ENCODE data around the gene FAM53C.
A peak's percentile ranks its signal among the peaks of the same experiment; 100 is the strongest.
"Not testable (repeated sequence)": the region's sequence is repeated elsewhere in the genome, so short reads cannot be mapped to it uniquely, and the experiment has no call there.

FAM53C gene

DNA sequence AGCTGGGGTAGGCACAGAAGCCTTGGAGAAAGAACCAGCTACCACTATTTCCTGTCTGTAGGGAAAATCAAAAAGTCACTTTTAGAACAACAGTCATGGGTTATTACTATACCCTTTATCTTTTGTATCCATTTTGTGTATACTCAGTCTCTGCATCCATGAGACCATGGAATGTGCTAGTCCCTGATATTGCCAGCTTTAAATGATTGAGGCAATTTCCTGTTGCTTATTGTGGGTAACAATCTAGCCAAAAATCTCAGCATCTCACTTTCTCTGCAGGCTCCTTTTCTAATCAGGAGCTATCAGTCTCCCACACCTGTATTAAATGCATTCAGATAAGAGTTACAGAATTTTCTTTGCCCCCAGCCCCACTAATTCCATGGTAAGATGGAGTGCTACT is 13.5 kb downstream of the FAM53C start:
- no peak for DNase-seq (ENCODE audit: low read depth)

DNA sequence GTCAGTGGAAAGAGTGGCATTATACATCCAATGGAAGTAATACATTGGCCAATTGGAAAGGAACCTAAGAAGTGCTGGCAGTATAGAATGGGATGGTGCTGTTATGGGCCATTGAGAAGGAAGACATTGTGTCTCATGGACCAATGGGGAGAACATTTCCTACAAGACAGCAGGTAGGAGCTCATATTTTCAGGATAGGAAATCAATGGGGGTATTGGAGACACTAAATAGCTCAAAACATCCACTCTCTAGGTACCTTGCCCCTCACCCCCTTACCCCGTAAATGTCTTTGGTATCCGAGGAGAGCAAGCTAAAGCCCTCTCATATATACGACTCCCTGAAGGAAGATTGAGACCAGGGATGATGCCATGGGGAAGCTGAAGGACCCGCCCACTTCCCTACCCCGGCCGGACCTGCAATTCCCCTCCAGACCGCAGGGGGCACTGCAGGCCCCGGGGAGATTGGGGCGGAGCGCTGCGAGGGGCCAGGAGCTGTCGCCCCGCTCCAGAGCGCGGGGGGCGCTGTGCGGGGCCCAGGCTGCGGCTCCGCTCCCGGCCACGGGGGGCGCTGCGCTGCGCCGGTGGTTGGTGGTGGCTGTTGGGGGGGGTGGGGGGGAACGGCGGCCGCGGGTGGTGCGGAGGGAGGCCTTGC is 14.1 kb downstream of the FAM53C start, which contains the start of gene KDM3B:
KDM3B (plus strand) TSS at position 615 of the 651 bp plus-strand sequence. CDS start 111 bp downstream, outside the sequence.
- DNase-seq (ENCODE audit: low read depth), result peak; percentile 96

DNA sequence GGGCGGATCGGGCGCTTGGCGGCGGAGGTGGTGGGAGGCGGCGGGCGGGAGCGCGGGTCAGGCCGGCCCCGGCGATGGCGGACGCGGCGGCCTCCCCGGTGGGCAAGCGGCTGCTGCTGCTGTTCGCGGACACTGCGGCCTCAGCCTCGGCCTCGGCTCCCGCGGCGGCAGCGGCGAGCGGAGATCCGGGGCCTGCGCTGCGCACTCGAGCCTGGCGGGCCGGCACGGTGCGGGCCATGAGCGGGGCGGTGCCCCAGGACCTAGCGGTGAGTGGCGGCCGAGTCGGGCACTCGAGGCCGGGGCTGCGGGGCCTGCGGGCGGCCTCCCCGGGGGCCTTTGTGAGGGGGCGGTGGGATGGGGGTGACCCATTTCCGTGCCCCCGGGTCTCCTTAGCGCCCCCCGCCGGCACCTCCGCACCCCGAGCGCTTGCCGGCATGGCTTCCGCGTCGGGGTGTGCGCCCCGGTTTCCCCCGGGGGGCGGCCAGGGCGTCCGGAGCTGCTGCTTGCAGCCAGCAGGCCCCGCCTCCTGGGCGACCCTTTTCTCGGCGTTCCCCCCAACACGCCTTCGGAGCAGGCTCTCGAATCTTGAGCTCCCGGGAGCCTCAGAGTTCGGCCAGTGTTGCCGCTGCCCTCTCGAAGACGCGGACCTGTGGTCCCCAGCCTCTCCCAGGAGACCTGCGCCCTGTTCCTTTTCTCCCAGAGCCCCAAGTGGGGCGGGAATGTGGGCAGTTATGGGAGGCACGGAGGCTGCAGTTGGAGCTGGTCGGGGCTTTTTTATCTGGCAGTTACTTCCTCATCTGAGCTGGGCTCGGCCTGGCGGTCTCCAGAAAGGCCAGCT is 14.9 kb downstream of the FAM53C start:
- peak; percentile 48 for DNase-seq (ENCODE audit: low read depth)

DNA sequence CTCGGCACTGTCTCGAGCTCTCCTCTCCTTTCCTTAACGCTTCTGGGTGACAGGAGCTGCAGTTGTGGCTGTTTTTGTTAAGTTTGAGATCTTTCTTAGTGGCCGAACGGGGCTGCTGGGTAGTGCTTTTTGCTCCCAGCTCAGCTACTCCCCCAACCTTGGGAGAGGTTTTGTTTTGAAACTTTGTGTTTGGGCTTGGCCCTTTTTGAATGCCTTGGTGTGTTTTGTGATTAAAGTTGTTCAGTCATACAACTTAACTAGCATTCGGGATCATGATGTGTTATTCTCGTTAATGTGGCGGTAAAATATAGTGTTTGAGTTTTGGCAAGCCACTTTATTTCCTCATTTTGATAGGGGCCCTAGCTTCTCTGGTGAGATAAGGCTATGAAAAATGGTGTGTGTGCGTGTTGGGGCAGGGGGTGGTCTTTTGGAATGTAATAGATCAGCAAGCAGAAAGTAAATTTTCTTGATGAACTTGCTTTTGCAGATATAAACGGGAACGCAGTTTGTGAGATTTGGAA is 15.6 kb downstream of the FAM53C start:
- DNase-seq (ENCODE audit: low read depth), result no peak

DNA sequence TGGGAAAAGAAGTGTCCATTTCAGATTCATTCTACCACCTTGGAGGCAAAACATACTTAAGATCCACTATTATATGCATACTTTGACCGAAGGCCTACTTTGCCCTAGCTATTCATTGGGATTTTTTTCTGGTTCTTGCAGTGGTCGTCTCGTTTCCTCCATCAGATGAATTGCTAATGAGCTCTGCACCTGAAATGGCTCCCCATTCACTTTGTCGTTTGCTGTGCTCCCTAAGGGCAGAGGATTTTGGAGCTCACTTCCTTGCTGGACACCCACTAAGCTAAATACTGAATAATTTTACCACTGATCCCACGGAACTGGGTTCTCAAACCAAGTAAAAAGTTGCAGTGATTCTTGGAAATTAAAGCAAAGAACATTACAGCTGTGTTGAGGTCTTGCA is 16.3 kb downstream of the FAM53C start:
- DNase-seq (ENCODE audit: low read depth), result no peak

DNA sequence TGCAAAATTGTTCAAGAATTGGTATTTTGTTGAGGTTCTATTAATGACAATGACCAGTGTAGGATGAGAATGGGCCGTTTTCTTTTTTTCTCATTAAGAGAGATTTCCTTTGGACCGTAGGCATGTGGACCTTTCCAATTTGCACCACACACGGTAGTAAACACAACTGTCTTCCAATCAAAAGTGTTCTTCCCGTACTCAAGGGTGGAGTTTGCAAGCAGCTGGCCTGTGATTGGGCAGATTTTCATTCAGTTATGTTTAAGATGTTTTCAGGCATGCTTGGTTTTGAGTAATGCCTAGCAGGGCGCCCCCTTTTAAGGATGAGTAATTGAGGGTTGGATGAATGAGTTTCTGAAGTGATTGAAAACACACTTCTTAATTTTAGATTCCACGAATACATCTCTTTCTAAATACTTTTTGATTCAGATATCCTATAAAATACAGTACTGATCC is 16.9 kb downstream of the FAM53C start:
- DNase-seq (ENCODE audit: low read depth), result no peak

DNA sequence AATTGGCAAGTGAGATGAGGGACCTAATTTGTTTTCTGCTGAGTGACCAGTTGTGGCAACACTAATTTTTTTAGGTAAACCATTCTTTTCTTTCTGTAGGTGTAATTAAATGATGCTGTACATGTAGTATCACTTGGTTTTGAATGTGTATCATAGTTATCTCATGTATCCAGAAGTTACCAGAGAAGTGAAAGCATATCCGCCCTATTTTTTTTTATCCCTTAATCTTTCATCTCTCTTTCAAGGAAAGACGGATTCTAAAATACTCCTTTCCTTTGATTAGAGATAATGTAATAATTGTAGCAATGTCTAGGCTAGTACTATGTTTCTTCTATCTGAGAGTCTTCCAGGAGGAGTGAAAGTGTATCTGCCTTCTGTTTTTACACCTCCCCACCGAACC is 21.6 kb downstream of the FAM53C start:
- no peak for DNase-seq (ENCODE audit: low read depth)

DNA sequence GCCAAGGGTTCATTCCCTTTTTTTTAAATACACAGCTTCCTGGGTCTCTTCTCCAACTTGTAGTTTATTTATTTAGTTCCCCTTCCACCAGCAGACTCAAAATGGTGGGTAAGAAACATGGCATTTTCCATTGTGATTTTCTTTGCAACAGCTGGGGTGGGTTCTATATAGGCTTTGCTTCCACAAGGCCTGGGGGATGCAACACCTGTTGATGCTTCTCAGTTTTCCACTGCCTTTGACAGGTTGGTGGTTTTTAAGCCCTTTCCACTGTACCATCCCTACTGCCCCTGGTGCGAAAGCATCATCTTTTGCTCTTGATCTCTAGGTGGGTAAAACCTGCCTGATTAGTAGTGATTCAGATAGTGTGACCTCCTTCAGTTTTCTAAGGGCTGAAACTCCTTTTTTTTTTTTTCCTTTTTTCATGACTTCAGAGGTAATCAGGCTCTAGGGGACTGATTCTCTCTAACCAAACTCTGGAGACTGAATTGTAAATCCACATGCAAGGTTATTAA is 22.9 kb downstream of the FAM53C start:
- DNase-seq (ENCODE audit: low read depth), result no peak

DNA sequence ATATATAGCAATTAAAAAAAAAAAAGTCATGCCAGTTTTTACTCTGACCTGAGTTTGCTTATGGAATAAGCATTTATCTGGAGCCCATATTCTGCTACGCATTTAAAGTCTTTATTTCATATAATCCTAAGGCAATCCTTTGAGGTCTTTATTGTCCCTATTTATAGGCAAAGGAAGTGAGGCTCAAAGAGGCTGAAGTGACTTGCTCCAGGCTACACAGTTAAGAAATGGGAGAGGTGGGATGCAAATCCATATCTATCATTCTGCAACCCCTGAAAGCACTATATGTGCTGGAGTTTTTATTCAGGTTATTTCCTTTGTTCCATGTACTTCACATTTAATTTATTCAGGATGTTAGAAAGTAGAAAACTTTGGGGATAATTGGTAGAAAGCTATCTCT is 26.5 kb downstream of the FAM53C start:
- DNase-seq (ENCODE audit: low read depth), result no peak

DNA sequence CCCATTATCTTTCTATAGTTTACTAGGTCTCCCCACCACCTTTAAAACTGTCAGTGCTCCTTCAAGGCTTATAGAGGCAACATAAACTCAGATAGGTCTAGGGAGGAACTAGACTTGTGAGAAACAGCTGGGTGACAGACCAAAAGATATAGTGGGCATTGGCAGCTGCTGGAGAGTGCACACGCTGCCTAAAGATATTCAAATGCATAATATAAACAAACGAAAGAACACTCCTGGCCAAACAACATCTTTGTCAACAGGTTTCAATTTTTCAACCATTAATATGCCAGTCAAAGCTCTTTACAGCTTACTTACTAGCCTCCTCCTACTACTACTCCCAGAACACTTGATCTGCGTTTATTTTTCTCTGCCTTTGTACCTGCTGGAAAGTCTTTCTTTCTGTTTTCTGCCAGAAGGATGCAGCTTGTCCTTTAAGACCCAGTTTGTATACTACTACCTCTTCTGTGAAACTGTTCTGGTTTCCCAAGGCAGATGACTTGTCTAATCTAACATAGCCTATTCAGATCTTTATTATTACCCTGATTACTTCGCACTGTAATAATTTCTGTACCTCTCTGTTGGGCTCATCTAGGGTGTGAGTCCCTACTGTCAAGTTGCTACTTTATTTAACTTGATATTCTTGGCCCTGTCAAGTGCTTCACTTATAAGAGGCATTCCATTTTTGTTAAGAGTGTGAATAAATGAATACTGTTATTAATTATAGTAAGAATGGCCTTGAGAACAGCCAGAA is 28.7 kb downstream of the FAM53C start:
- DNase-seq (ENCODE audit: low read depth), result no peak

DNA sequence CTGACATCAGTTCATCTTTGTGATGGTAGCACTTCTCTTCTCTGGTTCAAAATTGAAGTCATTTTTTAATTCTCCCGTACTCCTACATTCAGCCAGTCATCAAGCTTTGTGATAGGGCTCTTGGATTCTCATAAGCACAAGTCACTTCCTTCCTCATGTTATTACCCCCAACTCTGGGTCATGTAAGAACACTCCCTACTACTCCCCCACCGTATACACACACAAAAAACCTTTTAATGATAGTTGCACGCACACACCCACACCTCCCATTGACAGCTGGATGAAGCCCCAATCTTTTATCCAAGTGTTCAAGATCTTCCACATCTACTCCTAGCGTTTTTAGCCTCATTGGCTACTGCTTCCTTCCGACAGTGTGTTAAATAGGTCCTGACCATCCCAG is 31.2 kb downstream of the FAM53C start:
- no peak for DNase-seq (ENCODE audit: low read depth)

DNA sequence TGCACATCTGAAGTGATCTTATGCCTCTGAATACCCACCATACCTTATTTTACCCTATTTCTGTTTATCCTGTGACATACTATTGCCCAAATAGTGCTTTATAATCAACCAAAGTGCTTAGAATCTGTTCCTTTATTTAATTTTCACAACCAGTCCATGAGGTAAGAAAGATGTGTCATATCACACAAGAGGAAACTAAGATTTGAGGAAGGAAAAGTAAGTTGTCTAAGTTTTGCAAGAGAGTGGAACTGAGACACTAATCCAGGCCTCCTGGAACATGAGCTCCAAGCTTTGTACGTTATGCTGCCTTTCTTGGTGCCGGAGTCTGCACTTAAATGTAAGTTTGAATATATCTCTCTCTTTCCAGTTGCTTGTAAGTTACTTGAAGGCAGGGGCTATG is 31.6 kb downstream of the FAM53C start:
- DNase-seq (ENCODE audit: low read depth), result no peak

DNA sequence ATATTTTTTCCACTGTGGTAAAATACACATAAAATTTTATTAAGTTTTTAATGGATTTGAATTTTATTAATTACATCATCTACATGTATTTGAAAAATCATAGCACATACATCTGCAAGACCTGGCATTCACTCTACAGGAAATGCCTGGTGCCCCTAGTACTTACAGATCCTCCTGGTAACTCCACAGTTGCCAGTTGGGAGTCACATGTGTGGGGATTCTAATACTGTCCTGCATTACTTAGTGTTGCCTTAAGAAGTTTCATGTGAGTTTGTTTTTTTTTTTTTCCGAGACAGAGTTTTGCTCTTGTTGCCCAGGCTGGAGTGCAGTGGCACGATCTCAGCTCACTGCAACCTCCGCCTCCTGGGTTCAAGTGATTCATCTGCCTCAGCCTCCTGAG is 32.5 kb downstream of the FAM53C start:
- DNase-seq (ENCODE audit: low read depth), result no peak

DNA sequence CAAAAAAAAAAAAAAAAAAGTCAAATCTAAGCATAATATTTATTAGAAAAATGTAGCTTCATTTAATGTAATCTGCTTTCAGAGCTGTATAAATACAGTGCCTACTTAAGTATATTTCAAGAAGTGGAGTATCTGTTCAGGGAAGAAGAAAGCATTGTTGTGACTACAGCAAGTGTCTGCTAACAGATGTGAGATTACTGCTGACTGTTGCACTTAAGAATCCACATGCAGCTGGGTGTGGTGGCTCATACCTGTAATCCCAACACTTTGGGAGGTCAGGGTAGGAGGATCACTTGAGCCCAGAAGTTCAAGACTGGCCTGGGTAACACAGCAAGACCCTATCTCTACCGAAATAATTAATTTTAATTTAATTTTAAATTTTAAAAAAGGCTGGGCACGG is 33.4 kb downstream of the FAM53C start:
- no peak for DNase-seq (ENCODE audit: low read depth)

DNA sequence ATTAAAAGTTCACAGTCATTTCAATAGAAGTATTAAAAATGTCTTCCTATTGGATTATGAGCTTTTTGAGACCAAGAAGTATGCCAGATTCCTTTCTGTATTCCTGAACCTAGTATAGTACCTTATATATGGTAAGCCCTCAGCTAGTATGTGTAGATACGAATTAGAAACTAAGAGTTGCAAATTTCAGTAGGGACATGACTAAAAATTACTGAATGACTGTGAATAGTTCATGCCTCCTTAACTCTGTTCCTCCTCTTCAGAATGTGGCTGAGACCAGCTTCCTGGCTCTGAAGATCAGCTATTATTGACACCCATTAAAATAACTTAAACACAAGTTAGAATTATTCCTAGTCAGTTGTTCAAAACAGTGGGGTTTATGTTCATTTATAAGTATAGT is 34.2 kb downstream of the FAM53C start:
- DNase-seq (ENCODE audit: low read depth), result no peak

DNA sequence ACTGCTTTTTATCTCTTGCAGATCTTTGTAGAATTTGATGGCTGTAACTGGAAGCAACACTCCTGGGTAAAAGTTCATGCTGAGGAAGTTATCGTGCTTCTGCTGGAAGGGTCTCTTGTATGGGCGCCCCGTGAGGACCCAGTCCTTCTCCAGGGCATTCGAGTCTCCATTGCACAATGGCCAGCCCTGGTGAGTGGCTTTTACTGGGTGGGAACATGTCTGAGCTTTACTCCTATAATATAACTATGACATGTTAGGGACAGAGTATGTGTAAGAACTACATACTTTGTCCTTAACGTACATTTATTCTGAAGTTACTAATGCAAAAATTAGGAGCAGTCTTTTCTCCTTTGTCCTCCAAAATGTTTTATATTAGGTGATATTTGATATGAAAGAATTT is 34.6 kb downstream of the FAM53C start:
- no peak for DNase-seq (ENCODE audit: low read depth)

DNA sequence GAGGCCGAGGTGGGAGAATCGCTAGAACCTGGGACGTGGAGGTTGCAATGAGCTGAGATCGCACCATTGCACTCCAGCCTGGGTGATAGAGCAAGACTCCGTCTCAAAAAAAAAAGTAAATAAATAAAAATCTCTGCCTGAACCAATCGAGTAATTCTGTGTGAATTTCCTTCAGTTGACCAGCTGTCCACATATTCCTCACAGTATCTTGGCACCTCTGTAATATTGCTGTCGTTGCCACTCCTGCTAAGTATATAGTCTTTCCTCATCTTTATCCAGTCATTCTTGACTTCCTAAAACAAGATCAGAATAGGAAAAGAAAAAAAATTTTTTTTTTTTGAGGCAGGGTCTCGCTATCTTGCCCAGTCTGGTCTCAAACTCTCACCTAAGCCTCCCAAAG is 44.3 kb downstream of the FAM53C start:
- DNase-seq (ENCODE audit: low read depth), result no peak

DNA sequence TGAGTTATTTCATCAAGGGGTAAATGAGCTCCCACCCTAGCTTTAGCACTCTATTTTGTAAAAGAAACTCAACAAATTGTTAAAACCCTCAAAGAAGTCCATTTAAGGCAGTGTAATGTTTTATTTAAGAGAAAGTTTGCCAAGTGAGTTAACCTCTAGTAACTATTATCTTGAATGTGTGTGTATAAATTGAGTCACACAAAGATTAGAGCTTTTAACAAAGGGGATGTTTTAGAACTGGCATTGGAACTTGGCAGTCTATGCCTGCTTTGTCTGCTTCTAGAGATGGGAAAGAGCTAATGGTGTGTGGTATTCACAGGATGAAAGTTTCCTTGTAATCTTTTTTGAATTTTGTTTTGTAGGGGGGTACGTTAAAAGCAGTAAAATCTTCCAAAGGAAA is 47.6 kb downstream of the FAM53C start:
- no peak for DNase-seq (ENCODE audit: low read depth)

DNA sequence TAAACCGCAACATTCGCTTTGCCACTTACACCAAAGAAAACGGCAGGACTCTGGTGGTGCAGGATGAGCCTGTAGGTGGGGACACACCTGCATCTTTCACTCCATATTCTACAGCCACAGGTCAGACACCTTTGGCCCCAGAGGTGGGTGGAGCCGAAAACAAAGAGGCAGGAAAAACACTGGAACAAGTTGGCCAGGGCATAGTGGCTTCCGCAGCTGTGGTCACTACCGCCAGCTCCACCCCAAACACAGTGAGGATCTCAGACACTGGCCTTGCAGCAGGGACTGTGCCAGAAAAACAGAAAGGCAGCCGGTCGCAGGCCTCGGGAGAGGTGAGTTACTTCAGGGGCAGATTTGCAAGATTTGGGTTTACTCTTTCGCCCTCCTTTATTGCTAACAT is 48.2 kb downstream of the FAM53C start:
- DNase-seq (ENCODE audit: low read depth), result no peak

DNA sequence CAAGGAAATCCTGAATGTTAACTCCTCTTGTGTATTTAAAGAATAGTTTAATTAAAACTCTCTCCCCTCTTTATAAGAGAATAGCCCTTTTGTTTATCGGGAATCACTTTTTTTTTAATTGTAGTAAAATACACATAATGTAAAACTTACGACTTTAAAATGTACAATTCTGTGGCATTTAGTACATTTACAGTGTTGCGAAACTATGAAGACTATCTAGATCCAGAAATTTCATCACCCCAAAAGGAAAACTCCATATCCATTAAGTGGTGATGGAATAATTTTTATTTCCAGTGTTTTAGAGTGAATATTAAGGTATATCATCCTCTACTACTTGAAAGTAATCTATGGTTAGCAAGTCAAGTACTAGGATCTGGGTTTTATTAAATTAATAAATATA is 51.3 kb downstream of the FAM53C start:
- no peak for DNase-seq (ENCODE audit: low read depth)

DNA sequence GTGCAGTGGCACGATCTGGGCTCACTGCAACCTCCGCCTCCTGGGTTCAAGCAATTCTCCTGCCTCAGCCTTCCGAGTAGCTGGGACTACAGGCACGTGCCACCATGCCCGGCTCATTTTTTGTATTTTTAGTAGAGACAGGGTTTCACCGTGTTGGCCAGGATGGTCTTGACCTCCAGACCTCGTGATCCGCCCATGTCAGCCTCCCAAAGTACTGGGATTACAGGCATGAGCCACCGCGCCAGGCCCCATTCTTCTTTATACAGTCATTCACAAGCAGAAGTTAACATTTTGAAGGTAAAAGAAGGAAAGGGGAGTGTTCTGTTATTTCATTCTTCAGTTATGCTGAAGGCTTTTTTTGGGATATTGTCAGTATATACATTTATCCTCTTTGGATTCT is 51.8 kb downstream of the FAM53C start:
- DNase-seq (ENCODE audit: low read depth), result not testable (repeated sequence)

DNA sequence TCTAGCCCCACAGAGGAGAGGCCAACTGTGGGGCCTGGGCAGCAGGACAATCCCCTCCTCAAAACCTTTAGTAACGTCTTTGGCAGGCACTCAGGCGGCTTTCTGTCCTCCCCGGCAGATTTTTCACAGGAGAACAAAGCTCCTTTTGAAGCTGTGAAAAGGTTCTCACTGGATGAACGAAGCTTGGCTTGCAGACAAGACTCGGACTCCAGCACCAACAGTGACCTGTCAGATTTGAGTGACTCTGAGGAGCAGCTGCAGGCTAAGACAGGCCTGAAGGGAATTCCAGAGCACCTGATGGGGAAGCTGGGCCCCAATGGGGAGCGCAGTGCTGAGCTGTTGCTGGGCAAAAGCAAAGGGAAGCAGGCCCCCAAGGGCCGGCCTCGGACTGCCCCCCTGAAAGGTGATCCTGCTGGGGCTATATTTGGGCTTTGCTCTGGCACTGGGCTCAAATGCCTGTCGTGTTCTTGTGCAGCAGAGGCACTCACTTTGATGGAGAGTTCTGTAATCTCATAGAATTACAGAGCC is 53.9 kb downstream of the FAM53C start:
- DNase-seq (ENCODE audit: low read depth), result no peak

Data from stimulated activated CD8-positive, alpha-beta memory T cell treated with anti-CD3 and anti-CD28 coated beads, Interleukin-15, amount 100 ng/mL, for 24 hours (primary cell).